HepG2 (cell line): ENCODE results near the gene CXCR5. TPM values are rescaled to one million over a fixed set of nuclear protein-coding genes. Genes with fewer than 3 reads are reported as not detected.

ENCODE experiments used
- HINFP ChIP-seq: sonication (generic); formaldehyde crosslinking; IDR thresholded peaks from 2 replicates; pipeline ENCODE4 v1.4.0; 2020; ENCODE audit warnings: low read depth, mild to moderate bottlenecking, missing genetic modification reagents
- MNT ChIP-seq: fragments of 450-650 bp; IDR thresholded peaks from 2 replicates; pipeline ENCODE4 v1.6.1; 2016
- NFKB2 ChIP-seq: sonication (generic); formaldehyde crosslinking; IDR thresholded peaks from 2 replicates; pipeline ENCODE4 v1.4.0; 2020; ENCODE audit warnings: missing genetic modification reagents, borderline replicate concordance
- SMAD3 ChIP-seq: sonication (generic); formaldehyde crosslinking; IDR thresholded peaks from 2 replicates; pipeline ENCODE4 v1.4.0; 2020; ENCODE audit warnings: missing genetic modification reagents
- XRCC5 ChIP-seq: fragments of 200-400 bp; formaldehyde crosslinking; optimal IDR thresholded peaks from 2 replicates; pipeline ENCODE3; 2017; ENCODE audit warnings: mild to moderate bottlenecking, low read length
- ZBTB7A ChIP-seq: sonication (generic); formaldehyde crosslinking; IDR thresholded peaks from 2 replicates; pipeline ENCODE4 v1.8.0; 2022; ENCODE audit warnings: mild to moderate bottlenecking, missing genetic modification reagents
- ZNF225 ChIP-seq: sonication (generic); formaldehyde crosslinking; IDR thresholded peaks from 2 replicates; pipeline ENCODE4 v1.4.0; 2020; ENCODE audit warnings: mild to moderate bottlenecking, missing genetic modification reagents
- ZNF275 ChIP-seq: sonication (generic); formaldehyde crosslinking; IDR thresholded peaks from 2 replicates; pipeline ENCODE4 v1.8.0; 2022; ENCODE audit warnings: missing genetic modification reagents, mild to moderate bottlenecking, inconsistent platforms, borderline replicate concordance
- ZNF616 ChIP-seq: sonication (generic); formaldehyde crosslinking; IDR thresholded peaks from 2 replicates; pipeline ENCODE4 v1.5.0; 2020; ENCODE audit warnings: low read depth, mild to moderate bottlenecking, missing genetic modification reagents
- ZSCAN22 ChIP-seq: sonication (generic); formaldehyde crosslinking; IDR thresholded peaks from 2 replicates; pipeline ENCODE4 v1.4.0; 2020; ENCODE audit warnings: mild to moderate bottlenecking, missing genetic modification reagents
- polyA plus RNA-seq, 8 experiments: library from polyadenylated mRNA; depleted of rRNA in 3 of 8; stranded (reverse) in 7 of 8; unstranded in 1 of 8; fragments of >200 nt; fragmentation: Illumina TruSeq in 4 of 8; extraction: Trizol in 4 of 8; gene quantifications; 2 replicates each; pipeline versions ENCODE4 v1.2.1 to v1.2.3, GENCODE V29; 2011 to 2016; ENCODE audit warnings: low read depth in 4 of 8, missing spikeins in 1 of 8, mixed read lengths in 1 of 8; ENCODE audit not compliant: insufficient read depth in 1 of 8
- total RNA-seq, 5 experiments: library from RNA; depleted of rRNA; stranded (reverse); fragments of >200 nt; fragmentation: Illumina TruSeq; extraction: Trizol; gene quantifications; 2 replicates each; pipeline ENCODE4 v1.2.3, GENCODE V29; 2016; ENCODE audit warnings: low read depth in 1 of 5

The CXCR5 gene
- total and polyA plus RNA-seq, 2 of the 13 experiments (the other 11 are each of a cell fraction or from before 2014, with no cell fraction given): not detected

GRCh38 chr11:118928101-118928869, 44.6 kb downstream of the CXCR5 start (continued):
- peak; percentile 69 for TF ChIP-seq XRCC5
- peak; percentile 85 for TF ChIP-seq ZSCAN22 (CRISPR knock-in tag)
- TF ChIP-seq NFKB2 (CRISPR knock-in tag): no peak; the same call in 1 of the 2 replicates
- TF ChIP-seq ZBTB7A (CRISPR knock-in tag): 0 out of 2 replicates have a peak, but pooled peaks have one; percentile 42
- no peak for TF ChIP-seq ZNF616 (CRISPR knock-in tag)
- TF ChIP-seq HINFP: 0 out of 2 replicates have a peak, but pooled peaks have one; percentile 22
- TF ChIP-seq SMAD3 (CRISPR knock-in tag): no peak
- no peak for TF ChIP-seq ZNF275 (CRISPR knock-in tag)
- no peak for TF ChIP-seq MNT
- TF ChIP-seq ZNF225 (CRISPR knock-in tag): peak; percentile 54; the same call in 1 of the 2 replicates
